ENCODE measurements around the gene LEMD3. TPM values are rescaled to one million over a fixed set of nuclear protein-coding genes. Genes with fewer than 3 reads are reported as not detected.

LEMD3 gene
- total RNA-seq, 1 donor from 2014 or later, result 25.4 TPM

DNA sequence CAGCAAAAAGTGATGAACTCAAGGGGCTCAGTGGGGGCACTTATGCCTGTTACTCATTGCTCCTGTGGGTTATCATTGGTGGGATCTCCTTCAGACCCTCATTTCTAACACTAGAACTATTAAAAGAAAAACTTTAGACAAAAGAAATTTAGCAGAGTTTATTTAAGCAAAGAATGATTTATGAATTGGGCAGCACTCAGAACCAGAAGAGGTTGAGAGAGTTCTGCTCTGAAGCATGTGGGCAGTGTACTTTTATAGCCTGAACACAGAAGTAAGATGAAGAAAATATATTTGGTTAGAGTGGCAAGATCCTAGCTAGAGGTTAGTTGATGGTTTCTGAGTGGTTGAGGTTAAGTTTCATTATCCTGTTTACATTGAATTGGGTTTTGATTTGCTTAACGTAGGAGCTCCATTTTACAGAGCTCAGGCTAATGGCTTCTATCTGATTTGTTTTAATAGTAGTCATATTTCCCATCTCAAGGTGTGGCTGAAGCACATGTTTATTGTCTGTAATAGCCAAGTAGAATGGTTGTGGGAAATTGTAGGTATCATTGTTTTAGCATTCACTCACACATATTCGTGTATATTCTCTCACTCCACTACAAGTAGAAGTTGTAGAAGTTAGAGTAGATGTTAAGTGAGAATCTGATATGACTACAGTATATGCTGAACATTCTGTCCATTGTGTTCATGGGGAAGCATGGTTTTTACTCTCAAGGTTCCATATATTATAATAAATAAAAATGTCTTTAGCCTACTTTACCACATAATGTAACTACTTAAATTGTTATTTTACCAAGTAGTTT lies 27.6 kb downstream of the LEMD3 start:
- TF ChIP-seq, protein P1, sequence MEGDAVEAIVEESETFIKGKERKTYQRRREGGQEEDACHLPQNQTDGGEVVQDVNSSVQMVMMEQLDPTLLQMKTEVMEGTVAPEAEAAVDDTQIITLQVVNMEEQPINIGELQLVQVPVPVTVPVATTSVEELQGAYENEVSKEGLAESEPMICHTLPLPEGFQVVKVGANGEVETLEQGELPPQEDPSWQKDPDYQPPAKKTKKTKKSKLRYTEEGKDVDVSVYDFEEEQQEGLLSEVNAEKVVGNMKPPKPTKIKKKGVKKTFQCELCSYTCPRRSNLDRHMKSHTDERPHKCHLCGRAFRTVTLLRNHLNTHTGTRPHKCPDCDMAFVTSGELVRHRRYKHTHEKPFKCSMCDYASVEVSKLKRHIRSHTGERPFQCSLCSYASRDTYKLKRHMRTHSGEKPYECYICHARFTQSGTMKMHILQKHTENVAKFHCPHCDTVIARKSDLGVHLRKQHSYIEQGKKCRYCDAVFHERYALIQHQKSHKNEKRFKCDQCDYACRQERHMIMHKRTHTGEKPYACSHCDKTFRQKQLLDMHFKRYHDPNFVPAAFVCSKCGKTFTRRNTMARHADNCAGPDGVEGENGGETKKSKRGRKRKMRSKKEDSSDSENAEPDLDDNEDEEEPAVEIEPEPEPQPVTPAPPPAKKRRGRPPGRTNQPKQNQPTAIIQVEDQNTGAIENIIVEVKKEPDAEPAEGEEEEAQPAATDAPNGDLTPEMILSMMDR (IDR thresholded peaks at IDR 0.05; ENCODE audit: partially characterized antibody, unreplicated experiment), result no peak
- Mint-ChIP-seq H3K4me1 (ENCODE audit: low read depth, unreplicated experiment) (peaks cover 5% of the 10 kb centered on the region), H3K27me3 (ENCODE audit: unreplicated experiment) (peaks cover 4% of the 10 kb centered on the region), H3K4me3 (ENCODE audit: unreplicated experiment) (no peak overlapping the region), H3K36me3 (ENCODE audit: unreplicated experiment) (no peaks in the 10 kb centered on the region), H3K9me3 (ENCODE audit: unreplicated experiment) (no peaks in the 10 kb centered on the region), H3K27ac (ENCODE audit: unreplicated experiment) (no peak overlapping the region)
- no peak for DNase-seq

DNA sequence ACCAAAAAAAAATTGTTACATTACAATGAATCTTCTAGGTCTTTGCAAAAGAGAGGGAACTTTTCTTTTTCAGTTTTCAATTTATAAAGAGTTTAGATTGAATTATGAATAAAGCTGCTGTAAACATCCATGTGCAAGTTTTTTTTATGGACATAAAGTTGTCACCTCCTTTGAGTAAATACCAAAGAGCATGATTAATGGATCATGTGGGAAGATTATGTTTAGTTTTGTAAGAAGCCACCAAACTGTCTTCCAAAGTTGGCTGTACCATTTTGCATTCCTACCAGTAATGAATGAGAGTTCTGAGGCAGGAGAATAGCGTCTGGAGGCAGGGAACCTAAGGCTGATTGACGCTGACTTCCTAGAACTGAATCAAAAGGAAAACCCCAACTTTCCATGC lies 30.2 kb downstream of the LEMD3 start:
- no peaks in the 10 kb centered on the region for H3K27me3 Mint-ChIP-seq (ENCODE audit: unreplicated experiment)
- no peaks in the 10 kb centered on the region for H3K9me3 Mint-ChIP-seq (ENCODE audit: unreplicated experiment)
- H3K27ac Mint-ChIP-seq (ENCODE audit: unreplicated experiment), result no peak overlapping the region
- no peaks in the 10 kb centered on the region for H3K36me3 Mint-ChIP-seq (ENCODE audit: unreplicated experiment)
- no peaks in the 10 kb centered on the region for H3K4me1 Mint-ChIP-seq (ENCODE audit: low read depth, unreplicated experiment)
- TF ChIP-seq, protein P1 (IDR thresholded peaks at IDR 0.05; ENCODE audit: partially characterized antibody, unreplicated experiment), result no peak
- DNase-seq, result no peak
- no peak overlapping the region for H3K4me3 Mint-ChIP-seq (ENCODE audit: unreplicated experiment)

DNA sequence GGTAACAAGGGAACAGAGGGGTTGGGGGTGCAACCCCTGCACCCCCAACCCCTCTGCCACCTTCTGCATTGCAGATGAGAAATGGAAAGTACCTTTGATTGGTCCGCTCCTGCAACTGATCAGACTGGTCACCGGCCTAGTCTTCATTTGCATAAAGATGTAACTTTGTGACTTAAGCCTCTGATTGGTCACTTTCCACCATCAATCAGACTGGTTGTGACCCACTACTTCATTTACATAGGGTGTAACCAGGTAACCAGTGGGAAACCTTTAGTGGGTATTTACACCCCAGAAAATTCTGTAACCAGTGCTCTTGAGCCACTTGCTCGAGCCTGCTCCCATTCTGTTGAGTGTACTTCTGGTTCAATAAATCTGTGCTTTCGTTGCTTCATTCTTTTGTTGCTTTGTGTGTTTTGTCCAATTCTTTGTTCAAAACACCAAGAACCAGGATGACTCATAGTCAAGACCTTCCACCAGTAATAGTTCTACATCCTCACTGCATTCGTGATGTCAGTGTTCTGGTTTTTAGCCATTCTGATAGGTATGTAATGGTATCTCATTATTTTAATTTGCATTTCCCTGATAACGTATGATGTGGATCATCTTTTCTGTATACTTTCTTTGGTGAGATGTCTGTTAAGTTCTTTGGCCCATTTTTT lies 30.8 kb downstream of the LEMD3 start:
- H3K4me3 Mint-ChIP-seq (ENCODE audit: unreplicated experiment), result no peak overlapping the region

DNA sequence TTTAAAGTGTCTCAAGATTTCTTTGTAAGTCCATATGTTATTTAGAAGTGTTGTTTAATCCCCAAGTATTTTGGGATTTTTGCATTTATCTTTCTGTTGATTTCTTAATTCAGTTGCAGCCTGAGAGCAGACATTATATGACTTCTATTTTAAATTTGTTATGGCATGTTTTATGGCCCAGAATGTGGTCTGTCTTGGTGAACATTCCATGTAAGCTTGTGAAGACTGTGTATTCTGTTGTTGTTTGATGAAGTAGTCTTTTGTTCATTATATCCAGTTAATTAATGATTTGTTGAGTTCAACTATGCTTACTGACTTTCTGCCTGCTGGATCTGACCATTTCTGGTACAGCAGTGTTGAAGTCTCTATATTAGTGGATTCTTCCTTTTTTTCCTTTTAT lies 34.0 kb downstream of the LEMD3 start:
- DNase-seq, result no peak
- Mint-ChIP-seq H3K36me3 (ENCODE audit: unreplicated experiment) (no peaks in the 10 kb centered on the region), H3K27ac (ENCODE audit: unreplicated experiment) (no peak overlapping the region), H3K9me3 (ENCODE audit: unreplicated experiment) (no peaks in the 10 kb centered on the region), H3K4me3 (ENCODE audit: unreplicated experiment) (no peak overlapping the region), H3K4me1 (ENCODE audit: low read depth, unreplicated experiment) (no peaks in the 10 kb centered on the region), H3K27me3 (ENCODE audit: unreplicated experiment) (no peaks in the 10 kb centered on the region)
- TF ChIP-seq, protein P1 (IDR thresholded peaks at IDR 0.05; ENCODE audit: partially characterized antibody, unreplicated experiment), result no peak

More for the DNA sequence above, 30.8 kb downstream of the LEMD3 start:
- H3K4me1 Mint-ChIP-seq (ENCODE audit: low read depth, unreplicated experiment), result no peaks in the 10 kb centered on the region
- no peaks in the 10 kb centered on the region for H3K9me3 Mint-ChIP-seq (ENCODE audit: unreplicated experiment)
- H3K36me3 Mint-ChIP-seq (ENCODE audit: unreplicated experiment), result no peaks in the 10 kb centered on the region
- no peak overlapping the region for H3K27ac Mint-ChIP-seq (ENCODE audit: unreplicated experiment)
- H3K27me3 Mint-ChIP-seq (ENCODE audit: unreplicated experiment), result no peaks in the 10 kb centered on the region
- TF ChIP-seq, protein P1 (IDR thresholded peaks at IDR 0.05; ENCODE audit: partially characterized antibody, unreplicated experiment), result no peak
- no peak for DNase-seq
